NCI-H446 (cell line): ENCODE data around the gene PAX7.
"Not testable (repeated sequence)": the region's sequence is repeated elsewhere in the genome, so short reads cannot be mapped to it uniquely, and the experiment has no call there.

Source experiments
- DNase-seq, 2 experiments: peaks; one replicate each; lab custom pipeline; 2025; lab: John Stamatoyannopoulos, UW

The PAX7 gene

GRCh38 chr1:18630511-18631495 lies at the start of gene PAX7:
PAX7 (plus strand) TSS chr1:18630846; CDS start chr1:18631604, 758 bp downstream.
- no peak for DNase-seq

DNA sequence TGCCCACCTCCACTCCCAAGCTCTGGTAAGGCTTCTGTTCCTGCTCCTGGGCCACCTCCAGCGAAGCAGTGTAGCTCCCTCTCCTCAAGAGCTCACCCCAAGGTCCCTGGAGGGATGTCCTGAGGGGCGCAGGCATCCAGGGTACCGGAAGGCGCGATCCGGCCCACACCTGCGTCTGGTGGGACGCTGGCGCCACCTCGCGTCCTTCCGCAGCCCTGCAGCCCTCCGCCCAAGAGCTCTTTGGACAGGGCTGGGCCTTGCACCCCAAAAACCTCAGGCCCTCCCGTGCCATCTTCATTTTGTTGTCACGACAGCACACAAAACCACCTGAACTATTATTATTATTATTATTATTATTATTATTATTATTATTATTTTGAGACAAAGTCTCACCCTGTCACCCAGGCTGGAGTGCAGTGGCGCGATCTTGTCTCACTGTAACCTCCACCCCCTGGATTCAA lies 49.2 kb upstream of the PAX7 start:
- peak in 1 of 2 experiments; percentile 52 for DNase-seq

DNA sequence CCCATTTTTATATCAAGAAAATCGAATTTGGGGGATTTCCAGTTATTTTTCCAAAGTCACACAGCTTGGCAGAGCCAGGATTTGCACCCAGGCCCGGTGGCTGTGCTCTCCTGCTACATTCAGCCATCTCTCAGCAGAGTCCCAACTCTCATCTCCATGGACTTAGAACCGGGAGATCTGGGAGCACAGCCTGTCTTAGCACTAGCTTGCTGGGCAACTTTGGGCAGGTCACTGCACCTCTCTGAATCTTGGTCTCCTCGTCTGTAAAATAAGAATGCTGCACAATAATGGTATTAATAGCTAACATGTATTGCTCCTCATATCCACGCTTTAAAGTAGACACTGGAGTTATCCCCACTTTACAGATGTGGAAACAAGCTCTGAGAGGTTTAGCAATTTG lies 47.8 kb upstream of the PAX7 start:
- no peak for DNase-seq

- peak in 1 of 2 experiments; percentile 72 for DNase-seq
Measured at GRCh38 chr1:18583326-18583941, 47.2 kb upstream of the PAX7 start.

GRCh38 chr1:18586016-18586415 lies 44.6 kb upstream of the PAX7 start:
- not testable (repeated sequence) for DNase-seq

DNA sequence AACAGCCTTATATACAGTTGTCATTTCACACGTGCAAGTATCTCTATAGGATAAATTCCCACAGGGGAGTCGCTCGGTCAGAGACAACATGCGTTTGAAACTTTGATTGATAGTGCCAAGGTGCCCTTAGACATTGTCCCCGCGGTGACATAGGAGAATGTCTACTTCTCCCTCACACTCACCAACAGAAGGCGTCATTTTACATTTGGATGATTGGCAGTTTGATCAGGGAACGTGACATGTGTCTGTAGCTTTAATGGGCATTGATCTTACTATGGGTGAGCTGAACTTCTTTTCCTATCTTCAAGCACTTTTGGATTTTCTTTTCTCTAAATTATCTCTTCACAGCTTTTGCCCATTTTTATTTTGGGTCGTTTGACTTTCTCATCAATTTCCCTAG lies 42.6 kb upstream of the PAX7 start:
- DNase-seq, result no peak

DNA sequence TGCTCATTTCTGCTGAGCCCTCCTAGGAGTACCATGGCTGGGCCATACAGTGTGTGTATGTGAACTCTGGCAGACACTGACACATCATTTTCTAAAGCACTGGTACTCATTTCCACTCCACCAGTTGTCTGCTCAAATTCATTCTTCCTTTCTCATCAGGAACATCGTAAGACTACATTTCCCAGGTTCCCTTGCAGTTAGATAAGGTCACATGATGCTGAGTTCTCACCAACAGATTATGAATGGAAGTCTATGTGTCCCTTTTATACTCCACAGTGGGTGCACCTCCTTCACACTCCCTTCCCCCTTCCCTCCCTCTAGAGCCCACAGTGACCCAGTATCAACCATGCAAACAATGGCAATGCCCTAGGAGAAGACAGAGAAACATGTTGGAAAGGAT lies 38.3 kb upstream of the PAX7 start:
- no peak for DNase-seq

GRCh38 chr1:18597160-18598042 lies 33.2 kb upstream of the PAX7 start:
- DNase-seq, result peak; percentile 23 to 53

- DNase-seq, result no peak
Measured at GRCh38 chr1:18599086-18599485, 31.6 kb upstream of the PAX7 start.

DNA sequence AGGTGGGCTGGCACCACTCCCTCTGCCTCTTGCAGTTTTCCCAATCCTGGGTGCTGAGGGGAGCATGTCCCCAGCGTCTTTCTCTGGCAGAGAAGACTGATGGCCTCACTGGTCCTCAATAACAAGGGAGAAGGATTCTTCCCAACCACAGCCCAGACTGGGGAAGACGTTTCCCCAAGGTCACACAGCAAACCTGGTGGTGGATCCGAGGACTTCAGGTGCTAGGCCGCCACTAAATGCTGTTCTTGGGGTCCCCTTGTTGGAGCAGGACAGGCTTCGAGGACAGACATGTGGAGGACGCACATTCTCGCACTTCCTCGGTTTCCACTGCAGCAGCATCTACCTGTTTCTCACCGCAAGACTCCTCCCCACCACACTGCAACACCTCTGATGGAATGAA lies 30.9 kb upstream of the PAX7 start:
- DNase-seq, result no peak

DNA sequence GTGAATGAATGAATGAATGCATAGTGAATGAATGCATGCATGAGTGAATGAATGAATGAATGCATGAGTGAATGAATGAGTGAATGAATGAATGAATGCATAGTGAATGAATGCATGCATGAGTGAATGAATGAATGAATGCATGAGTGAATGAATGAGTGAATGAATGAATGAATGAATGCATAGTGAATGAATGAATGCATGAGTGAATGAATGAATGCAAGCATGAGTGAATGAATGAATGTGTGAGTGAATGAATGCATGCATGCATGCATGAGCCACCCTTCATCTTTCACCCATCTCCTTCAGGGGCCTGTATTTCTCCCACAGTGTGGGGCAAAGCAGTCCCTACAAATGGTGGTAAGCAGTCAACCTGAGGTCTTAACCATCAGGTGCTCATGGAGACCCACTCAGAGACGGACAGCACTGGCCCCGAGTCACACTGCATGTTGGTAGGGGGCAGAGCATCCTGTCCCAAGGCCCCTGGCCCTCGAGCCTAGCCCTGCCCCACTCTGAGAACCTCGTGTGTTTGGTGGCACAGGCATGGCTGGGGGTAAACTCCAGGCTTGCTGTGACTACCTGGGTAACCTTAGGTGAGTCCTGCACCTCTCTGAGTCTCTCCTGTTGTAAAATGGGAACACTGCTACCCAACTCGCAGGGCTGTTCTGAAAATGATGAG lies 28.0 kb upstream of the PAX7 start:
- no peak for DNase-seq

DNA sequence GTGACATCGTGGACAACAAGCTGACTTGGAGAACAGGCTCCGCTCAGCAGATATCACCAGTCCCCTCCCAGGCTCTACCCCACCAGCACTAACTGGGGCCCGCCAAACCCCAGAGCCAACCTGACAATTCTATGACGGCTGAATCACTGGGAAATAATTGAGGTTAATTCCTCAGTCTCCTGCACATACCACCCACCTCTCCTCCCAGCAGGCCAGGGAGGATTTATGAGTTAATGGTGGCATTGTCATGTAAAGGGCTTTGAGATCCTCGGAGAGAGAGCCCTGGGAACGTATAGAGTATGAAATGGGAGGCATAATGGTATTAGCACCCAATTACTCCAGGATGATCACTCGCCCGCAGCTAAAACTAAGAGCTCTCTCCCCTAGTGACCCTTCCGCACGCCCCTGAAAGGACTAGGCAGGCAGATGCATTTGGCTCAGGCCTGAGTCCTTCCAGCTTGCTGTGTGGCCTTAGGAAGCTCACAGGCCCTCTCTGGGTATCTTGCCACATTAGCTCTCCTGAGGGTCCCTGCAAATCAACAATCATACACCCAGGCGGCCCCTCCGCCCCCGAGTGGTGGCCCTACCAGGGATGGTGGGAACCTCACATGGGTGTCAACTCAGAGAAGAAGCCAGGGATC lies 27.3 kb upstream of the PAX7 start:
- no peak for DNase-seq

DNA sequence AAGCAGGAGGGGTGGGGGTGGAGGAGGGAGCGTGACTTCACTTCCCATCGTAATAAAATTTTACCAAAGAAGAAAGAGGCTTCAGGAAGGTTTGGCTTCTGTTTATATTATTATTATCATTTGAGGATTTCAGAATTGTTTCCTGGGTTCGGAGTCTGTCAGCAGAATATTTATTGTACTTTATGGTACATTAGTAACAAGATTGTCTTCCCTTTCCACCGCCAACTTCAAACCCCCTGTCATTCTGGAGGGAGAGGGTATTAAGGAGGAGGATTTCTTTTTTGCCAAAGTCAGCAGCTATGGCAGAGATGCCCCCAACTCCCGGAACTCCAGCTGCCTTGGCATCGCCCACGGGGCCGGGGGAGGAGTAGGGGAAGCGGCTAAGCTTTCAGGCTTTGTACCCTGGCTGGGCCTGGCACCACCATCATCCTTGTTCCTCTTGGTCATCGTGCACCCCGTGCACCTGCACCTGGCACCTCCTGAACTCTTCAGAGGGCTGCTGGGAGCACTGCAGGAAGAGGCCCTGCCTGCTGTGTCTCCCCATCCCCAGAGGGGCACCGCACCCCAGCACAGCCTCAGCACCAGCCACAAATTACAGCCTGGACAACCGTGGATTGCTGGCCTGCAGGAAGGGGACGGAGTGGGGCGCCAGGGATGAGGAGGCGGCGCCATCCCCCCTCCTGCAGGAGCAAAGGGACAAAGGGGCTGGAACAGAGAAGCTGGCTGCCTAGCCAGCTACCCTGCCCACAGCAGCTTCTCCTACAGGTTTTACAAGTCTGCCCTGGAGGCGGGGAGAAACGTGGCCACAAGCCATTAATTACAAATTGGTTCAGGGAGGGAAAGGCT lies 24.0 kb upstream of the PAX7 start:
- DNase-seq, result no peak

DNA sequence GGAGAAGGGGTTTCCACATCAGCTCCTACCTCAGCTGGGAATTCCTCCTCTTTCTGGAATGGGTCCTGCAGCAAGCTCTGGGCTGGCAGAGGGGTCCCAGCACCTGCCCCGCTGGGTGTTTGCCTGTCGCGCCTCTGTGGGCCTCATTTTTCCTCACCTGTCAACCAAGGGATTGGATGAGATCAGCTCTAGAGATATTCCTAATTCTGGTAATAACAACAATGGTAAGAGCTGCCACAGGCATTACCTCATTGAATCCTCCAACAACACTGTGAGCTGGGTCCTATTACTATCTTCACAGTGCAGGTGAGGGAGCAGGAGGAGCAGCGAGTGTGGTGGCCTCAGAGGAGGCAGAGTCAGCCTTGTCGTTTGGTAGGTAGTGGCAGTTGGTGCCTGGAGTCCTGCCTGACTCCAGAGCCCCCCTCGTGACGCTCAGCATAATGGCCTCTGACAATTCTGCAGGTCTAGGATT lies 23.3 kb upstream of the PAX7 start:
- DNase-seq, result no peak

GRCh38 chr1:18608534-18608933 lies 22.1 kb upstream of the PAX7 start:
- no peak for DNase-seq

- DNase-seq, result no peak
Measured at GRCh38 chr1:18611311-18611710, 19.3 kb upstream of the PAX7 start.

DNA sequence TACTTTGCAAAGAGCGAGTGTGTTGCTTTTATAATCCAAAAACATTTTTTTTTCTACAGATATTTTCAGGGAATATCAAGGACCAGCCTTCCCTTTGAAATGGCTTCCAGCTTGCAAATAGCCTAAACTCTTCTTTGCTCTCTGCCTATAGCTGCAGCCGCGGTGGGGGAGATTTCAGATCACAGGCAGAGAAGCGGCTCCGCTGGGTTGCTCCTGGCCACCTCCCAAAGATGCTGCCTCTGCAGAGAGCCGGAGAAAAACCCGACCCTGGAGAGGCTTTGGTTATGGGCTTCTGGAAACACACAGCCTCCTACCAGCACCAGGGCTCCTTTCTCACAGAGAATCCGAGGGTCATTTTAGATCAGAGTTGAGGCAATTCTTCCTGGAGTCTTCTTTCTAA lies 18.6 kb upstream of the PAX7 start:
- DNase-seq, result no peak

- no peak for DNase-seq
Measured at GRCh38 chr1:18614069-18614735, 16.4 kb upstream of the PAX7 start.
